Right atrium auricular region (tissue), 2 donors: Measurements from ENCODE around the gene ZP2. TPM values are rescaled to one million over a fixed set of nuclear protein-coding genes. Genes with fewer than 3 reads are reported as not detected.

Source experiments
- DNase-seq: peaks from one replicate; pipeline ENCODE4 v3.0.0-alpha.2; 2019; ENCODE audit warnings: low spot score
- H3K27ac ChIP-seq, 2 donors: fragments of 200-600 bp; sonication (generic); 1 replicate in 1 of 2; 2 replicates in 1 of 2; pipeline ENCODE4 v1.5.1; 2016 to 2019
- H3K27me3 ChIP-seq, 2 donors: fragments of 200-600 bp; sonication (generic); one replicate each; pipeline versions ENCODE4 v1.5.1 to v1.6.0; 2017 to 2019
- H3K36me3 ChIP-seq: fragments of 200-600 bp; sonication (generic); one replicate; pipeline ENCODE4 v1.5.1; 2016
- H3K4me1 ChIP-seq, 2 donors: fragments of 200-600 bp; sonication (generic); one replicate each; pipeline versions ENCODE4 v1.5.1 to v1.6.0; 2017 to 2019
- H3K4me3 ChIP-seq, 2 donors: fragments of 200-600 bp; sonication (generic); 1 replicate in 1 of 2; 2 replicates in 1 of 2; pipeline ENCODE4 v1.5.1; 2017 to 2019; ENCODE audit warnings: mild to moderate bottlenecking in 1 of 2, moderate library complexity in 1 of 2
- H3K9me3 ChIP-seq, 2 donors: fragments of 200-600 bp; sonication (generic); one replicate each; pipeline ENCODE4 v1.5.1; 2019
- total RNA-seq, 2 donors: library from RNA; depleted of rRNA; stranded (reverse); fragments of >200 nt; gene quantifications; one replicate each; pipeline ENCODE4 v1.1.0, GENCODE V29; 2016
- TF ChIP-seq, protein P1 (sequence below), 2 donors: fragments of 200-600 bp; sonication (generic); IDR thresholded peaks; one replicate each; pipeline ENCODE4 v1.5.1; 2019; ENCODE audit warnings: antibody characterized with exemption in 2 of 2

ZP2 gene
- total RNA-seq, 2 donors from 2014 or later: not detected

DNA sequence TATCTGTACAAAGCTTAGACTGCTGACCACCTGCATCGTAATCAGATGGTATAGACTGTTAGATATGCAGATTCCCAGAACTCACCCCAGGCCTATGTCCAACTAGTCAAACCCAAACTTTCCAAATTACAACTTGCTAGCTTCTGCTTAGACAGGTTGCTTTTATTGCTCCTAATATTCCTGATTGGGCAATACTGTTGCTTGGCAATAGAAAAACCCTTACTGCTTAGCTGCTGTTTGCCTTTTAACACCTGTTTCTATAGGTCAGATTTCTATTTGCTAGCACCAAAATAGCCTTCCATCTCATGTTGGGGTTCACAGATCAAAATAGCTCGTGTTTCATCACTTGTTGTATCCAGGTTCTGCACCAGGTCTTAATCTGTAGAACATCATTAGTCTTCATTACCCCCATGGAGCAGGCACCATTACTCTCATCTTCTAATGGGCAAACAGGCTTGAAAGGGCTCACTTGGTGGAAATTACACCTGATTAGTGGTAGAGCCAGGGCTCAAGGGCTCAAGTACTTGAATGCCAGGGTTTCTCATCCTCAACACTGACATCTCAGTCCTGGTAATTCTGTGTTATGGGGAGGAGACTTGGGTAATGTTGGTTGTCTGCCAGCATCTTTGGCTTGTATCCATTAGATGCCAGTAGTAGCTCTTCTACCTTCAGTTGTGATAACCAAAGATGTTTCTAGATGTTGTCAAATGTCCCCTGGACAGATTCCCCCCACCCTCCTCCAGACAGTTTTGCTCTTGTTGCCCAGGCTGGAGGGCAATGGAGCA is 2.7 kb downstream of the ZP2 start:
- Histone ChIP-seq H3K9me3 (no peaks in the 10 kb centered on the region), H3K27ac (no peak overlapping the region), H3K36me3 (no peaks in the 10 kb centered on the region), H3K4me3 (no peak overlapping the region), H3K27me3 (no peaks in the 10 kb centered on the region), H3K4me1 (no peaks in the 10 kb centered on the region)
- TF ChIP-seq, protein P1, sequence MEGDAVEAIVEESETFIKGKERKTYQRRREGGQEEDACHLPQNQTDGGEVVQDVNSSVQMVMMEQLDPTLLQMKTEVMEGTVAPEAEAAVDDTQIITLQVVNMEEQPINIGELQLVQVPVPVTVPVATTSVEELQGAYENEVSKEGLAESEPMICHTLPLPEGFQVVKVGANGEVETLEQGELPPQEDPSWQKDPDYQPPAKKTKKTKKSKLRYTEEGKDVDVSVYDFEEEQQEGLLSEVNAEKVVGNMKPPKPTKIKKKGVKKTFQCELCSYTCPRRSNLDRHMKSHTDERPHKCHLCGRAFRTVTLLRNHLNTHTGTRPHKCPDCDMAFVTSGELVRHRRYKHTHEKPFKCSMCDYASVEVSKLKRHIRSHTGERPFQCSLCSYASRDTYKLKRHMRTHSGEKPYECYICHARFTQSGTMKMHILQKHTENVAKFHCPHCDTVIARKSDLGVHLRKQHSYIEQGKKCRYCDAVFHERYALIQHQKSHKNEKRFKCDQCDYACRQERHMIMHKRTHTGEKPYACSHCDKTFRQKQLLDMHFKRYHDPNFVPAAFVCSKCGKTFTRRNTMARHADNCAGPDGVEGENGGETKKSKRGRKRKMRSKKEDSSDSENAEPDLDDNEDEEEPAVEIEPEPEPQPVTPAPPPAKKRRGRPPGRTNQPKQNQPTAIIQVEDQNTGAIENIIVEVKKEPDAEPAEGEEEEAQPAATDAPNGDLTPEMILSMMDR (IDR thresholded peaks at IDR 0.05): no peak
- no peak for DNase-seq

DNA sequence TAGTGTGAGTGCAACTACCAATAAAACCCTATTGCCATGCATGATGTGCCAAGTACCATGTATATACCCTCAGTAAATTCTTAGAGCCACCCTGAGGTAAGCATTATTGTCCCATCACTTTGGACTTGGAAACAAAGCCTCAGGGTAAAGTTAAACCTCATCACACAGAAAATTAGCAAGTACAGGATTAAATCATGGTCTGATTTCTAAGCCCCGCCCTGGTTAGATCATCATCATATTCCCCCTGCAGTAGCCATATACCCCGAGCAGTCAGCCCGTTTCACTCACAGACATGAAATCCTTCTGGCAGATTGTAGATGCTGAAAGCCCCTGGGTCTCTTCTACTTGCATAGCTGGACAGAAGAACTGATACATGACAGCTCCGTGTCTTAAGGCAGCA is 4.8 kb downstream of the ZP2 start:
- TF ChIP-seq, protein P1 (IDR thresholded peaks at IDR 0.05): no peak
- no peak for DNase-seq
- Histone ChIP-seq H3K27ac (no peak overlapping the region), H3K4me3 (no peak overlapping the region), H3K4me1 (no peaks in the 10 kb centered on the region), H3K9me3 (no peaks in the 10 kb centered on the region), H3K36me3 (no peaks in the 10 kb centered on the region), H3K27me3 (no peaks in the 10 kb centered on the region)

DNA sequence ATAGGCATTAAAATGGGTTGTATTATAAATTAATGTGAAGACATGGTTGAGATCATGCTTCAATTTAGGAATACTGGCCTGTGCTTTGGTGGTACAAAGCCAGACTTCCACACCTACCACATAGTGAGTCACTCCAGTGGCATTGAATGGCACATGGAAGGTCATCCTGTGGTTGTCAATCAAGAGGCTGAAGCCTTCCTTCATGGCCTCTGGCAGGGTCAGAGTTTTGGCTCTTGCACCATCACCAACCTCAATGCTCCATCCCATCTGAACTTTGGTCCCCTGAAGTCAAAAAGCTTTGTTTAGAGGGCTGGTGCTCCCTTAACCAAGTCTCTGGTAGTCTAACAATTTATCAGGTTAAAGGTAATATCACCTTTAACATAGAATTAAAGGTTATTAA is 6.1 kb downstream of the ZP2 start:
- TF ChIP-seq, protein P1 (IDR thresholded peaks at IDR 0.05): no peak
- Histone ChIP-seq H3K36me3 (no peaks in the 10 kb centered on the region), H3K4me3 (no peak overlapping the region), H3K4me1 (no peaks in the 10 kb centered on the region), H3K27me3 (no peaks in the 10 kb centered on the region), H3K9me3 (no peaks in the 10 kb centered on the region), H3K27ac (no peak overlapping the region)
- no peak for DNase-seq

DNA sequence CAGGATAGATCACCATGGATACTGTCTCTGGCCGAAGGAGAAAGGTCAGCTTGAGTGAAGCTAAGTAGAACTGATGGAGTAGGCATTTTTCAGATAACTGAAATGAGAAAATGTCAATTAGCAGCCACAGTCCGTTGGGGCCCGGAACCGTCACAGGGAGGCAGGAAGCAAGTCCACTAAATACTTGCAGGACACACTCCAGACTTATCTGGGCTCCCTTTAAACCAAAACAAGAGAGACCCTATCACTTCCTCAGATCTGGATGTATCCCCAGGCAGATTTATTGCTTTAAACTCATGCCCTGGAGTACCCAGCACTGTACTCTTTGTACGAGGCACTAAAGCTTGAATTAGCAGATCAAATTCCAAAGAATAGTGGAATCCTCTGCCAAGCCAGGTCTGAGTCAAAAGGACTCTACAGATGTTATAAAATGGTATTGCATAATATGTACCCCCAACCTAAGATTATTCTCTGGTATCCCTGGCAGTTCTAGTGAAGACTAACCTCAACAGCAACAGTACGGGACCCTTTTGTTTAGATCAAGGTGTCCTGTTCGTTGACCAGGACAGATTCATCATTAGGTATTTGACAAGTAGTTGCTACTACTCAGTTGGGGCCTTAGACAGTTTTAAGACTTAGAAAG is 8.1 kb downstream of the ZP2 start:
- H3K27me3 ChIP-seq: no peaks in the 10 kb centered on the region
- H3K36me3 ChIP-seq: no peaks in the 10 kb centered on the region
- H3K4me3 ChIP-seq: no peak overlapping the region
- H3K27ac ChIP-seq: no peak overlapping the region
- no peaks in the 10 kb centered on the region for H3K9me3 ChIP-seq
- TF ChIP-seq, protein P1 (IDR thresholded peaks at IDR 0.05): no peak
- no peak for DNase-seq
- no peaks in the 10 kb centered on the region for H3K4me1 ChIP-seq

DNA sequence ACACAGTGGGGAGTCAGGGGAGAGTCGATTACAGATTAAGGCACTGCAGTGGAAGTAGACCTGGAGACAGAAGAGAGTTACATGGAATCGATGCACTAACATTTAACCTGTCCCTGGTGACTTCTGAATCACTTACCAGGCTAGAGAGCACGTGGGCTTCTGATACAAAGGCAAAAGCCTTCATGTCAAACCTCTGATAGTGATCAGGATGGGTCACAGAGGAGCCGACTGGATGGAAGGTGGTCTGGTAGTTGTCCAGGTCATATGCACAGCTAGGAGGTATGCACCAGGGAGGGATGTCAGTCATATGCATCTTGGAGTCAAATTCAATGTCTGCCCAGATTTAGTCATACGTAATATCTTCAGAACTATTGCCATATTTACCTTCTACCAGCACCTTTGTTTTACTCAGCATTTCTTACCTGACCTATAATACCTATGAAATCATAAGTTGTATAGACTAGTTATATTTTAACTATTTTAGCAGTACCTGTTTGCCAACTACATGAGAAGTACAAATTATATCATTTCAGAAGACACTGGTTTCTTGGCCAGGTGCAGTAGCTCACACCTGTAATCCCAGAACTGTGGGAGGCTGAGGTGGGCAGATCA is 11.7 kb downstream of the ZP2 start:
- no peaks in the 10 kb centered on the region for H3K4me1 ChIP-seq
- no peaks in the 10 kb centered on the region for H3K27me3 ChIP-seq
- no peaks in the 10 kb centered on the region for H3K9me3 ChIP-seq
- TF ChIP-seq, protein P1 (IDR thresholded peaks at IDR 0.05): no peak
- H3K27ac ChIP-seq: no peak overlapping the region
- H3K36me3 ChIP-seq: no peaks in the 10 kb centered on the region
- DNase-seq: no peak
- H3K4me3 ChIP-seq: no peak overlapping the region
